Amniotic stem cell (primary cell): Measurements from ENCODE around the gene VEZF1.

Experiments used
- DNase-seq: peaks from one replicate; lab custom pipeline; 2025; lab: John Stamatoyannopoulos, UW

The VEZF1 gene

GRCh38 chr17:57999010-57999495, 11.0 kb upstream of the VEZF1 start:
- DNase-seq: no peak

DNA sequence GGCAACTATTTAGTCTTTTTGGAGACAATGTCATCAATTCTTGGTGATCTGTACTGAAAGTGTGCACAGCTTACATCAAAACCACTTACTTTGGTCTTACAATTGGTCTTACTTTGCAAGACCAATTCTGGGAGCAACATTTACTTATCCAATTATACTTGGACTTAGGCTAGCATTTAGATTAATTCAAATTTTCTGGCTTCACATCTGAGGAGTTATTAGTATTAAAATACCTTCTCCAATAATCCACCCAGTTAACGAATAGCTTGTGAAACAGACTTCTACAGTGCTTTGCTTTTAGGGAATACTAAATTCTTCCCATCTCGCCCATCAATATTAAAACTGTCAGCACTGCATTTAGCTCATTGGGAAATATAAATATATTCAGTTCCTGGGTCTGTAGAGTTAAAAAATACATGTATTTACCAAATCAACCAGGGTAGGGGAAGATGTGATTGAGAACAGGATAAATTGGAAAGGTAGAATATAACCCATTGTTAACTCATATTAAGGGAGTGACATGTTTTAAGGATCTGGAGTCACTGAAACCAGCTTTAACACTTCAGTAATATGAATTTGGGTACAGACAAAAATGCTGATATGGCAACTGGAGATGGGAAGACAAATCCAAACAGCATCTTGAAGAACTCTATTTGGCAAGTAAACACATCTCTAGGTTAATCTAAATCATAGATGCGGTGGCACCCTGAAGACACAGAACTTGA, 9.2 kb upstream of the VEZF1 start:
- no peak for DNase-seq

- DNase-seq: peak; percentile 30
Observed at GRCh38 chr17:57995076-57995956, 7.3 kb upstream of the VEZF1 start.

- DNase-seq: no peak
Observed at GRCh38 chr17:57994436-57994835, 6.4 kb upstream of the VEZF1 start.

DNA sequence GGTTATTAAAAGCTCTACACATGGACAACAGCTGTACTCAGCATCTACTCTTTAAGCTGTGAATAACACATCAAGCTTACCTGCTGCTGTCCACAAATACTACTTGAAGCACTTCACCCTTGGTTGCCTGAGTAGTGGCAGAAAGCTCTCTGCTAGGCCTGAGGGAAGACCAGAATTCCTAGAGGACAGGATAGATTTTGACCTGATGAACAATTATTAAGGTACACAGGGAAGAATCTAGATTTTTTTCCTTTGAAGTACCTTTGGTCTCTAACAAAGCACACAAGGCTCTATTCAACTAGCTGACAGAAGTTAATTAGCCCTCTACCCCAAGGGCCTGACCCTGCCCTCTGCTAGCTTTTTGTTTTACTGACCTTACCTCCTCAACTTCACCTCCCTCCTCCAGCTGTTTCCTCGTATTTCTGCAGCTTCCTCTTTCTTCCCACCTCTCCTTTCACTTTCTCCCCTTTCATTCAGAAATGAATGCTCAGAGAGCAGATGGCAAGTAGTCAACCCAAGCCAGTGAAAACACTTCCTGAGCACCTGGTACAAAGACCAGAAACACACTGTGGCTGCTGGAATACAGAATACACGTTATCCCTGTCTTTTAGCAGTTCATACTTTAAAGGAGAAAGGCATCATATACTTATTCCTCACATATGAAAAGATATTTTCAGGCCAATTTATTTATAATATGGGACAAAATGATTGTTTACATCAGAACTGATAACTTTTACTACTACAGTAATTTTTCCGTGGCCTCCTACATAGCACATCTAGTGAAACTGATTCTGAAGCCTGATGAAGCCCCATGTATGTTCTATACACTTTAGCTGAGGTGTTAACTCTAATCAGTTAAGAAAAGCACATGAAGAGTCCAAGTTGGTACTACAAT, 5.7 kb upstream of the VEZF1 start:
- DNase-seq: no peak

- DNase-seq: no peak
Observed at GRCh38 chr17:57991537-57991936, 3.5 kb upstream of the VEZF1 start.

DNA sequence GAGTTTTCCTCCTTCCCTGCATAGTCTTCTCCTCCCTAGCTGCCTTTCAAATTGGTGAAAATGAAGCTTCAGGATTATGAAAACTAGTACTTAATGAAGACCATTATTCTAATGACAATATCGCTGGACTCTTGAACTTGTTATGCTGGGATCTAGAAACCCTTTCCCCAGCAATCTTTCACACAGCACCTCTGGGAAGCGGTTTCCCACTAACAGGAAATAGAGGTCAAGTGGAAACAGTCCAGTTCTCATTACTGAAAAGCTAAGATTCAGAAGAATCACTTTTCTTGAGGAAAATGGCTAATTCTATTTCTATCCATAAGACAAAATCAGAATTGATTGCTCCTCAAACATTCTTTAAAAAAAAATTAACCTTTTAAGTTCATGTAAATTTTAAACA, 2.0 kb upstream of the VEZF1 start:
- no peak for DNase-seq

DNA sequence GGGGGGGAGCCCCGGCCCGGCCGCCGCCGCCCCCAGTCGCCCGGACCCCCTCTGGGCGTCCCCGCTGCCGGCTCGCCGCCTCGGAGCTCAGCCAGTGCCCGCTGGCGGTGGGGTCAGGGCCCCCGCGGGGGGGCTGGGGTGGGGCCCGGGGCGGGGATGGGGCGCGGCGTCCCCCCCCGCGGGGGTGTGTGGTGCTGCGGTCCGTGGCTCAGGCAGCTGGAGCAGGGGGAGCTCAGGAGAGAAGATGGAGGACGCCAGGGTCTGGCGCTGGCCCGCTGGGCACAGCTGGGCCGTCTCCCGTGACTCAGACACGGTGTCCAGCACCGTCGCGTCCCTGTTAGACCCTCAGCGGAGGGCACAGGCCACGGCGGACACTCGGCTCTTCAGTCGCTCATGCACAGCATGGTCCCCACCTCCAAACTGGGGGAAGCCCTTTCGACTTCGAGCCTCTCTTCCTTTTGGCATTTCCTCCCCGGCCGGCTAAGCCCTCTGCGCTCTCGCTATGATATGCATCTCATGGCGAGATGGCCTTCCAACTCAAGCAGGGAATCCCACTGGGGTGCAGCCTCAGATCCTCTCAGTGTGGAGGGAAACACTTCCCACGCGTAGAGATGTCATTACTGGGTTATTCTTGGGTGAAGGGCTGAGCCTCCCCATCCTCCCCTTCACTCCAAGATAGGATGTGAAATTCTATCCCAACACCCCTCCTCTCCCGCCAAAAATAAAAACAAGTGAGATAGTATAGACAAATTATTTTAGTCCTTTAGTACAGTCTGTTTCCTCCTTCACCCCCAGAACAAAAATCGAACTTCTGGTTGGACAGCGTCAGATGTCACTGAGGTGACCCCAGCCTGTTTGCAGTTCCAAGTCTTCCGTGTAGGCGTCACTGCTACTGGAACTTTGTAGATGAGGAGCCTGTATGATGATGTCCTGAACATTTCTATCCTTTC, 522 bp upstream of the VEZF1 start:
- no peak for DNase-seq

DNA sequence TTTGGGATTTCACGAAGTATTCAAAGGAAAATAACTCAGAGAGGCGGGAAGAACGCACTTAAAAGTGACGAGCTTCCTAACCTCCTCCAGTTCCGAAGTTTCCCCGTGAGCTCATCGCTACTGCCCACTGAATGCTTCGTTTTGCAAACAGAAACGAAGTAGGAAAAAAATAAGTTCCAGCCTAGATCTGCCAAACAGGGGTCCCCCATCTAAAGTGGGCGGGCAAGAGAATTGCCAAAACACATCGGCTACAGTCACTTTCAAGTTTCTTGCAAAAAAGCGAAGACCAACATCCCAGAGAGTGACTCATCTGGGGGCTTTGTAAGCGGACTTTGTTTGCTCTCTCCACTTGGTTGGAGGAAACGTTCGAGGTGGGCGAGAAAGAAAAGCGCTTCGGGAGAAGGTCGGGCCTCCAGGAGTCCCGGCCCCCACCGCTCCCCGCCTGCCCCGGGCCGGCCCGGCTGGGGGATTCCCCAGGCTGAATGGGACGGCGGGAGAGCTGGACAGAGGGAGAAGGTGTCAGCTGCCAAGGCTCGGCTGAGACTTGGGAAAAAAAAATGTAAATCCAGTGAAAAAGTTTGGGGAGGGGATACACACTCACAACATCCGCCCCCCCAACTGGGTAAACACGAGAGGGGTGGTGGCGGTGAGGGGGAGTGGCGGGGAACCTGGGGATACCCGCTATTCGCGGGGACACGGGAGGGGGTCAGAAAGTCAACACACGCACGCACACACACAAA, 1.0 kb downstream of the VEZF1 start:
- DNase-seq: peak; percentile 66

GRCh38 chr17:57985675-57985974, 2.4 kb downstream of the VEZF1 start:
- DNase-seq: no peak

DNA sequence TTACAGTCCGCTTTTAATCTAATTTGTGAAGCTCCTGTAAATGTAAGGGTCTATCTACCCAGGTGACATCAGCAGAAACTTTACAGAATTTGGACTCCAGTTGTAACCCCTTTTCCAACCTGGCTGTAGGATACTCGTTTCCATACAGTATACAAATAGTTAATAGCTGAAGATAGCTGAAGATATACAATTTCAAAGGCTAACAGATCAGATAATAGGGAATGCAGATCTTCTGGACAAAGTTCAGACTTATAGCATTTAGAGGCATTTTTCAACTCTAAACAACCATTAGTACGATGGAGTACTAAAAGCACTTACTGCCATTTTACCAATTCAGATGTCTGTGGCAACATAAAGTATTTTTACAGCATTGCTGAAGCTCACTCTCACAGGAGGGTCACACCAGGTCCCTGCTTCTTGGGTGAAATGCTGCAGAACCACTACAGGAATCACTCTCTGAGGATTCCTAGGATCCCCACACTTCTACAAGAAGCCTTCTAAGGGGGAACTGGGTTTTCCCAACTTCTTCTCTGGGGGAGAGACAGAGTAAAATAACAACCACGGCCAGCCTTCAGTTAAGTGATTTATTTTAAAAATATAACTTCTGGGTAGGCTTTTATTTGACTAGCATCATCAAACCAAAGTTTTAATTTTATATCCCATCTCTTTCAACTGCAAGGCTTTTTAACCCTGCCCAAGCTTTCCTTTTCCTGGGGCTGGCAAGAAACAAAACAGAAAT, 2.9 kb downstream of the VEZF1 start:
- no peak for DNase-seq

DNA sequence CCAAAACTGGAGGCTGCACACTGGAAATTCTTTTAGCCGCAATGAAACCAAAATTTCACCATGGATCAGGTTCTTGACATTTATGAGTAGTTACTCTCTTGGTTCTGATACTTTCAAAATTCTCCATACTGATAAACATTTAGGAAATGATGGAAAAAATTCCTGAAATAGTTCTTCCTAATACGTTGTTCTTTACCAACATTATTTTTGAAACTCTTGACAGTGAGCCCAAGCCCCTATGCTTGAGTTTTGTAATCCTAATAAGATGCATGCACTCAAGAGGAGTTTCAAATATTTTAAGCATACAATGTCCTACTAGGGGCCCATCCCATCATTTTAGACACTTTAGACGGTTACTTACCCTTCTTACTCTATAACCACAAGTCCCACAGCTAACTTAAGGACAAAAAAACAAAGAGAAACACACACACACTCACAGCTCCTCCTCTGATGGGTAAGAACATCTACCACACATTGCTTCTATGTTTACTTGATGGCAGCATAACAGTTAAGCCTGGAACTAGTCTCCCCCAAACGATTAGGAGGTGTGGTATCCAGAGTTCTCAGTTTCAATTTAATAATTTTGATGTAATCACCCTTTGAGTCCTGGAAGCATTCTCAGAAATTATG, 3.7 kb downstream of the VEZF1 start:
- no peak for DNase-seq

DNA sequence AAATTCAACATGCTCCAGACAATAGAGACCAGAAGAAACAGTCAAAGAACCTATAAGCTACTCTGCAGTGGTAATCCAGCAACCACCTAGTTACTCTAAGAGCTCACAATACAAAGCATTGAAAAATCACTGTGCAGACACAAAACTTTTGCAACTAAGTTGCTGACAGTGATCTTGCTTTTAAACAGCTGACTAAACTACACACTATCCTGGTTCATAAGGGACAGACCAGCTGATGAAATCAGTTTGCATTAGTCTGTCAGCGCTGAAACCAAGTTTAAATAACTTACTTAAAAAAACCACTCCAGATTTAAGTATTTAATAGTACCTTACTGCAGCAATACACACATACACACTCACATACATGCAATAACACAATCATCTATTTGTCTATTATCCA, 4.6 kb downstream of the VEZF1 start:
- DNase-seq: no peak

DNA sequence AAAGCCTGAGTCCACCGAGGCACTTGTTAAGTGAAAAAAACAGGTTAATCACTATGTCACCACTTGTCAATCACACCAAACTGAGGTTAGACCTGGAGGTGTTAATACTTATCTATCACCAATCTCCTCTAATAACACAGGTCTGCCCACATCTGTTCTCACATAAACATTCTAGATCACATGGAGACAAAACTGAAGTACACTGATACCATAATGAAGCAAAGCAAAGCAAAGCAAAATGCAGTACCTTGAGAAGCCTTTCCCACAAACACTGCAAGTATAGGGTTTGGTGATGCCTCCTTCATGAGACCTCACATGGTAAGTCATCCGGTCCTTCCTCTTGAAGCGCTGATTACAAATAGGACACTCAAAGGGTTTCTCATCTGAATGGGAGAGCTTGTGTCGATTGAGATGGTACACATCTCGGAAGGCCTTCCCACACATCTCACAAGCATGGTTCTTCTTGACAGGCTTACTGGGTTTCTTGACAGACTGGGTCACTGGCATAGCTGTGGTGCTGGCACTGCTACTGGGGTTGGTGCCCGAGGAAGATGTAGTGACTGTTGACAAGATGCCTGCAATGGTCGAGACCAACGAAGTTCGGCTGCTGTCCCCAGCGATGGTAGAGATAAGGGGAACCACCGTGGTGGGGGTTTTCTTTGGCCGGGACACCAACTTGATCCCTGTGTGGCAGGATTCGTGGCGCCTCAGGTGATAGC, 5.4 kb downstream of the VEZF1 start:
- no peak for DNase-seq

GRCh38 chr17:57980522-57980921, 7.5 kb downstream of the VEZF1 start:
- no peak for DNase-seq

GRCh38 chr17:57979076-57979475, 9.0 kb downstream of the VEZF1 start:
- no peak for DNase-seq

GRCh38 chr17:57976594-57976993, 11.5 kb downstream of the VEZF1 start:
- DNase-seq: no peak

GRCh38 chr17:57975044-57975443, 13.0 kb downstream of the VEZF1 start:
- no peak for DNase-seq
